Effector CD8-positive, alpha-beta T cell (primary cell): Measurements from ENCODE around the gene CTNNBL1.

ENCODE experiments used
- DNase-seq: peaks from one replicate; lab custom pipeline; 2025; lab: John Stamatoyannopoulos, UW

Gene CTNNBL1

DNA sequence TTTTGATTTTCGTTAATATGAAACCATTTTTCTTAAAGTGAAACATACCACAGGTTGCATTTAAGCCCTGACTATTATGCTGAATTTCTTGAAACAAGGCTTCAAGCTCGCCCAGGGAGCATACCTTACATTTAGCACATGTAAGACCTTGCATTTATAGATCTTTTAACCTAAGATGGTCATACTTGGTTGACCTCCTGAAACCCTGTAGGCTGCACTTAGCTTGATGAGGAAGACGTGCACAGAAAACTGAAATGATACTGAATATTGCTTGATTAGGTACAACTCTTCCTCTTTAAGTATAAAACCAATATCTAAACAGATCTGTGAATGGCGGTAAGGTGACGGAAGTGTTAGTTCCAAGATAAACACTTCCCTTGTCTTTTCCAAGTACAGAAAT lies 82.2 kb downstream of the CTNNBL1 start:
- DNase-seq = no peak

DNA sequence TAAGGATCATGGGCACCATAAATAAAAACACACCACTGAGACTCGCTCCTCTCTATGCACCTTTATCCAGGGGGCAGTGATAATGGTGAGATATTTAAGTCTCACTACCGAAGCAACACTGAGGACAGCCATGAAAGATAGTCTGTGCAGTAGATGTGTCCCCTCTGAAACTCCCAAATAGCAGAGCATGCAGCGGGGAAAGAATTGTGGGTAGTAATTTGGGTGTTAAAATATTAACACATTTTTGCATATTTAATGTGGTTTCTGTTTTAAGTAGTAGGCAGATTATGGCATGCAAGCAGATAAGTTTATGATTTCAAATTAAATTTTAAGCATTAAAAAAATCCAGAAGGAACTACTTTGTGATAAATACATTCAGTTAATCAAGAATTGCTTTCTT lies 82.7 kb downstream of the CTNNBL1 start:
- no peak for DNase-seq

DNA sequence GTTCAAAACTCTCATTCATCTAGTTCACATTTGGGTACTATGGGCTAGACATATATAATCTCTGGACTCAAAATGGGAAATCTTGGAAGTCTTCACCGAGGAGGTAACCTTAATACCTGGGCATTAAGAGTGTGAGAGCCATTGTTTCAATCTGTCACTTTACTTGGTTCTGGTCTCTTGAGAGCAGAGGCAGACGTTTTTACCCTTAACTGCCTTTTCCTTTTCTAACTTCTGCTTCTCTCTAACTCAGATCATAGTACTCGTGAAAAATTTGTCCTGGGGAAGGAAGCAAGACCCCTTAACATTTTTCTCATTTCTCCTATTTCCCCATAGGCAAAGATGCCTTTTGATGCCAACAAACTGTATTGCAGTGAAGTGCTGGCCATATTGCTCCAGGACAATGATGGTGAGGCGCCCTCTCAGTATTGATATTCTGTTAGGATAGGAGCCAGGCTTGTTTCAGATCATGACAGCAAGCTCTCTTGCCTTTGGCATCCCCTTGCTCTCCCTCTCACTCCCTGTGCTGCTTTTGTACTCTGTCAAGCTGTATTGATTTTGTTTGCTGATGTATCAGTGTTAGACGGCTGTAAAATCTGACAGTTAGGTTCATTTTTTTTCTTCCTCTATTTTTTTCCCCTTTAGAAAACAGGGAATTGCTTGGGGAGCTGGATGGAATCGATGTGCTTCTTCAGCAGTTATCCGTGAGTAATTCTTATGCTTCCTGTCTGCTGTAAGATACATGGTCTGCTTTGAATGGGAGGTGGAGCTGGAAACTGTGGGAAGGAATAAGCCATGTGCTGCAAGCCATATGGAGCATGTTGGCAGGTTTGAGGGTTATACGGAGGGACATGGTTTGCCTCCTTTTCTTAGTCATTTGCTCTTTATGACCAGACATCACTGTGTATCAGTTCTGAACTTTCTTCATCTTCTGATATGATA lies 83.5 kb downstream of the CTNNBL1 start:
- DNase-seq = no peak

DNA sequence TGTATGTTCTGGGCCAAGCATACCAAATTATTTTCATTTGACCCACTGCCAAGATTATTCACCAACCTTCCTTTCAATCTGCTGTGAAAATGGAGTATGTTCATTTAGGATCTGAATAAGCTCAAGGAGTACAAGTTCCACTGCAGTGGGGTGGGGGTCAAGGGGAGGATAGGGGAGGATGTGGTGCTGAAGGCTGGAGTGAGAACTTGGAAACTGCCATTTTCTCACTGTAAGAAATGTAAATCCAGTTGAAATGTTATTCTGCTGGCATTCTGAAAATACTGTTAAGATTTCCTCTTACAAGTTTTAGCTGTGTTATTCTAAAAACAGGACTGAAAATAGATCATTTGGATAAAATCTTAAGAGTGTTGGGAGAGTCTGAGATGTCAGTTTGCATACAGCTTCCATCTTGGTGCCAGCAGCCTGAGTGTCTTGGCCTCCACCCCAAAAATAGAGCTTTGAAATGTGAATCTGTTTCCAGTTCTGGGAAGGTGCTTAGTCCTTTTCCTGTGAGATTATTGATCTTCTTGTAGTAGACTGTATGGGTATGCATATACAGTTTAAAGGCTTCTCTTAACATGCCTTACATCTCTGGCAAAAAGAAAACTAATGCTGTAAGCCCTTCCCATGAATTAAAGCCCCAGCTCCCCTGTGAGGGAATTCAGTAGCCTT lies 84.3 kb downstream of the CTNNBL1 start:
- DNase-seq = no peak

DNA sequence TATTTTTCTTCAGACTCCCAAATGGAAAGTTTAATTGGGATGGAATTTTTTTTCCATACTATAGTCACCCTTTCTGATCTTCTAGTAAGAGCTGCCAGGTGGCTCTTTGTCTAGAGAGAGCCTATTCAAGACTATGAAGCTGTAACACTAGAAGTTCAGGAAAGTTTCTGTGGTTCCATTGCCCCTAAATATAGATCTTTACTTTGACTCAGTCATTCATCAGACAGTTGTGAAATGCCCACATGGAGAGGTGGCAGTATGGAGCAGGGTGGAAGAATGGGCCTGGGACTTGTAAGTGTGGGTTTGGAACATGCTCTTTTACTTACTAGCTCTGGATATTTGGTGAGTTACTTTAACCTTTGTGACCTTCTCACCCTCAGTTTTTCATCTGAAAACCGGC lies 87.8 kb downstream of the CTNNBL1 start:
- no peak for DNase-seq

DNA sequence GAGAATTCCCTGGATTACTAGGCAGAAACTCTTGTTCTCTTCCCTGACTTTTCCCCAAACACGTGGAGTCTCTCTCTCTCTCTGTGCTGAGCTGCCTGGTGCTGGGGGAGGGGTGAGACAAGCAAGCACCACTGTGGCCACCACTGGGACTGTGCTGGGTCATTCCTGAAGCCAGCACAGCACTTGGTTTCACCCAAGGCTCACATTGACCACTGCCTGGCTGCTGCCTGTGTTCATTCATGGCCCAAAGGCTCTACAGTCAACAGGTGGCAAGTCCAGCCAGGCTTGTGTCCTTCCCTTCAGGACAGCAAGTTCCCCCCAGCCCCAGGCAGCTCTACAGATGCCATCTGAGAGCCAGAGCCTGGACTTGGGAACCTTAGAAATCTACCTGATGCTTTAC lies 92.2 kb downstream of the CTNNBL1 start:
- no peak for DNase-seq

DNA sequence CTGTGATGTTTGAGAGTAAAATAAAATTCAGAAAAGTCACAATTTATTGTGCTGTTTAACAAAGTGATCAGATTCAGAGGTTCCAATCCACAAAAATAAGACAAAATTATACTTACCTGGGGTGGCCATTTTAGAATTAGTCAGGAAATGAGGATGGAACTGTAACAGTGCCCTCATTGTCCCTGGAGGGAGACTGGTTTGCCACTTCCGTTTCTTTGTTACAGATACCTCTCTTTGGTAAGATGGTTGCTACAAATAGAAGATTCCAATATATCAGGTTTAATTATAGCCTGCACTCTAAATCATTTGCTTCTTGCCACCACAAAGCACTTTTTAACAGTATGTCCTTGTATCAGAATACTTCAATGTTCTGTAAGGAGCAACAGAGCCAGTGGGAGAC lies 95.6 kb downstream of the CTNNBL1 start:
- no peak for DNase-seq

DNA sequence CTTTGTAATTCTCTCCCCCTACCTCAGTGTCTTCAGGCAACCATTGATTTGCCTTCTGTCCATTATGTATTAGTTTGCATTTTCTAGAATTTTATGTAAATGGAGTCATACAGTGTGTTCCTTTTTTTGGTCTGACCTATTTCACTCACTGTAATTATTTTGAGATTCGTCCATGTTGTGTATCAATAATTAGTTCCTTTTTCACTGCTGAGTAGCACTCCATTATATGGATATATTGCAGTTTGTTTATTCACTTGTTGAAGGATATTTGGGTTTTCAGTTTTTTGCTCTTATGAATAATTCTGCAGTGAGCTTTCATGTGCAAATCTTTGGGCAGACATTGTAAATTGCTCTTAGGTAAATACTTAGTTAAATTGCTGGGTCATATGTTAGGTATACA lies 97.1 kb downstream of the CTNNBL1 start:
- no peak for DNase-seq

DNA sequence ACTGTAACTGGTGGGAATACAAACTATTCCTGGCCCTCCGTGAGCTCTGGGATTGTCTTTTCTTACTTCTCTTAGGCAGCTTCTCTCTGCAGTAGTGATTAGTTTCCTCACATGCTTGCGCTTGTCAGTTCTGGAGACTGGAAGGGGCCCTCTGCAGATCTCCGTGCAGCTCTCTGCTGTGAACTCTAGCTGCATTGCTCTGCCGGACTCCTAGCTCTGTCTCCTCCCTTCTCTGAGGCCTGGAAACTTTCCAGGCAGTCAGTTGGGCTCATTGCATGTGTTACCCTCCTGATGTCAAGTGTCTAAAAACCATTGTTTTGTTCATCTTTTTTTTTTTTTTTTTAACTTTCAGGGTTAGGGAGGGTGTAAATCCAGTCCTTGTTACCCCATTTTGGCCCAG lies 102.3 kb downstream of the CTNNBL1 start:
- DNase-seq = no peak

DNA sequence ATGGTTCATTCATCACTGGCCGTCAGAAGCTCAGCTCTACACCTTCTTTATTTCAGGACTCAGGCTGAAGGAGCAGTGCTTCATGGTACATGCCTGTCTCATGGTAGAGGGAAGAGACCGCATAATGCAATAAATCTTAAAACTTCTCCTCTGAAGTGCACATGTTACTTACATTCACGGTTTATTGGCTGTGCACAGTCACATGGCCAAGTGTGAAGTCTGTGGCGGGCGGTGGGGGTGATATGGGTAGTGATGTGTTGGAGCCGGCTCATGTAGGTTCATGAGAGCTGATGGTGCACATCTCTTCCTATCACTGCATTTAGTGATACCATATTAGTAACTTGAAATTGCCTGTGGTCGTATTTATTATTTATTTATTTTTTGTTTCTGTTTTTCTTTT lies 102.9 kb downstream of the CTNNBL1 start:
- DNase-seq = no peak

DNA sequence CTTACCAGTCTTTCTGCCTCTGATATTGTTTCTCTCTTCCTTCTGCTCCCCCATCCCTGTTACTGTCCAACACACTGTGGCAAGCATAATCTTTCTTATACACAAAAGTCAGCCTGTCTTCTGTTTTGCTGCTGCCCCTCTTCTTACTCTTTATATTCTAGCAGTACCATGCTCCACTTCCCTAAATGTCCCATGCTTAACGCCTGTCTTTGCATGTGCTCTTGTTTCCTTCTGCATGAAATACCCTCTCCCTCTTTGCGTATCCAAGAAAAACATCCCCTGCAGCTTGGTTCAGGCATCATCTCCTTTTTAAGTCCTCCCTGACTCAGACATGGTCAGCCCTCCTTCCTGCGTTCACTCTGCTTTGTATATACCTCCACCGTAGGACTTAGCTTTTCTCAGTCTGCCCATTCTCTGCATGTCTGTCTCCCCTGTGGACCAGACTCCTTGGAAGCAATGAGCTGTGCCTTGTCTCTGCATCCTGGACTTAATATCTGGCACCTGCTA lies 103.9 kb downstream of the CTNNBL1 start:
- DNase-seq = no peak

DNA sequence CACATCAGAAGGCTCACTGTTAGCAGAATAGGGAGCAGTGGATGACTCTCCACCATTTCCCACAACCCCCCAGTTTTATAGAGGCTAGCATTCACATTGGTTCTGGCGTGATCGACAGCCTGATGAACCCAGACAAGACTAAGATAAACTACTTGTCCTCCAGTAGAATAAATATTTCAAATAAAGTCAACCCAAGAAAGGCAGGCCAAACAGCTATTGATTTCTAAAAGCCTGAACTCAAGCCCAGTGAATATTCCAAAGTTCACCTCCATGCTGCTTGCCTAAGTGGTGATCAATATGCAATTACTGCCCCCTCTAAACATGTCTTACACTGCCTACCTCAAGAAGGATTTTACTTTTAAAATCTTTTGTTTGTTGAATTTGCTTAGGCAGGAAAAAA lies 104.5 kb downstream of the CTNNBL1 start:
- DNase-seq = no peak

DNA sequence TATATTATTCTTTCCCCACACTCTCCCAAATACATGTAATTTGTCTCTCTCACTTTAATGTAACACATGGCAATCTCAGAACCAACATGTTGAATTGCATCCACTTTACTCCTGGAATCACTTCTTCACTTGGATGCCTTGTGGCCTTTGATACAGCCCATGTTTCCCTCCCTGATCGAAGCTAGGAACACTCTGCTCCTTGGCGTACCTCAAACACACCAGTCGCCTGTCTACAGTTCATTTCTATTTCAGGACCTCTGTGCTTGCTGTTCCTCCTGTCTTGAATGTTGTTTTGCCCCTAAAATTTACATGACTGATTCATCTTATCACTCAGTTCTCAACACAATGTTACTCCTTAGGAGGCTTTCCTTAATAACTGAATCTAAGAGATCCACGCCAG lies 106.8 kb downstream of the CTNNBL1 start:
- DNase-seq = no peak

DNA sequence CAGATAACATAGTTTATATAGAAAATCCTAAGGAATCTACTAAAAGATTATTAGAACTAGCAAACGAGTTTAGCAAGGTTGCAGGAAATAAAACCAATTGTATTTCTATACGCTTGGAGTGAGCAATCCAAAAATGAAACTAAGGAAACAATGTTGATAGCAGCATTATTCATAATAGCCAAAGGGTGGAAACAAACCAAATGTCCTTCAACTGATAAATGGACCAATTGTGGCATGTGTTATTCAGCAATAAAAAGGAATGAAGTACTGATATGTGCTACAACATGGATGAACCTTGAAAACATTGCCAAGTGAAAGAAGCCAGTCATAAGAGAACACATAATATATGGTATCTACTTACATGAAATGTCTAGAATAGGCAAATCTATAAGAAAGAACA lies 108.1 kb downstream of the CTNNBL1 start:
- DNase-seq = no peak

DNA sequence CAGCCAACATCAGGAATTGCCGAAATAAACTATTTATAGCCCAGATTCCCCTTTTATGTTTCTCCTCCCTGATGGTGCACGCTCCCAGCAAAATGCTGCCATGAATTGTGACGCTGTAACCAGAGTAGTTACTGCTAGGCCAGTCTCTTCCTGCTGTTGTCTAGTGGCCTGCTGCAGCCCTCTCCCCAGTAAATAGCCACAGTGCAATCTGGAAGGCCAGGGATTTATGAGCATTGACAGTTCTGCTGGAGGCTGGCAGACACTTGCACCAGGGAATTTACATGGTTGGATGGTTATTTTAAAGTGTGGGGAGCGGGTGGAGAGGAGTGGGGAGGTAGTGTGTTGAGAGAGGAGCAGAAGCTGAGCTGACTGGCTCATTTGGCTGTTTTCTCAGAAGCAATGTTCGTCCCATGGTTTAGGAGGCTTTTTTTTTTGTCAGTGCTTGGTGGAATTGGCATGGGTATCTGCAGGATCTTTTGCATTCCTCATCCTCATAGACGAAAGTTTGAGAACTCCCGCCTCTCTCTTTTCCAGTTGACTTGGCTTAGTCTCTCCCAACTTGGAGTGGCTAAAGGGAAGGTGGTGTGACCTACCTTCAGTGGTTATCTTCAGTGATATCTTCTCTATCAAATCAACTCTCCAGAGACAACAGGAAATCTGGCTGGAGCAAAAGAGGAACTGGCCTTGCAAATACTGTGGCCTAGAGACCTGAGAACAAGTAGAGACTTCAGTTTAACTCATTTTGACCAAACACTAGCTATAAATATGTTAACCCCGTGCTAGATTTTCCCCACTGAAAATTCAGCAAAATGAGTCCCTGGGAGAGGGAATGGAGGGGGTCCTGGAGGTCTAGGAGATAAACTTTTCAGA lies 109.8 kb downstream of the CTNNBL1 start:
- DNase-seq = no peak

DNA sequence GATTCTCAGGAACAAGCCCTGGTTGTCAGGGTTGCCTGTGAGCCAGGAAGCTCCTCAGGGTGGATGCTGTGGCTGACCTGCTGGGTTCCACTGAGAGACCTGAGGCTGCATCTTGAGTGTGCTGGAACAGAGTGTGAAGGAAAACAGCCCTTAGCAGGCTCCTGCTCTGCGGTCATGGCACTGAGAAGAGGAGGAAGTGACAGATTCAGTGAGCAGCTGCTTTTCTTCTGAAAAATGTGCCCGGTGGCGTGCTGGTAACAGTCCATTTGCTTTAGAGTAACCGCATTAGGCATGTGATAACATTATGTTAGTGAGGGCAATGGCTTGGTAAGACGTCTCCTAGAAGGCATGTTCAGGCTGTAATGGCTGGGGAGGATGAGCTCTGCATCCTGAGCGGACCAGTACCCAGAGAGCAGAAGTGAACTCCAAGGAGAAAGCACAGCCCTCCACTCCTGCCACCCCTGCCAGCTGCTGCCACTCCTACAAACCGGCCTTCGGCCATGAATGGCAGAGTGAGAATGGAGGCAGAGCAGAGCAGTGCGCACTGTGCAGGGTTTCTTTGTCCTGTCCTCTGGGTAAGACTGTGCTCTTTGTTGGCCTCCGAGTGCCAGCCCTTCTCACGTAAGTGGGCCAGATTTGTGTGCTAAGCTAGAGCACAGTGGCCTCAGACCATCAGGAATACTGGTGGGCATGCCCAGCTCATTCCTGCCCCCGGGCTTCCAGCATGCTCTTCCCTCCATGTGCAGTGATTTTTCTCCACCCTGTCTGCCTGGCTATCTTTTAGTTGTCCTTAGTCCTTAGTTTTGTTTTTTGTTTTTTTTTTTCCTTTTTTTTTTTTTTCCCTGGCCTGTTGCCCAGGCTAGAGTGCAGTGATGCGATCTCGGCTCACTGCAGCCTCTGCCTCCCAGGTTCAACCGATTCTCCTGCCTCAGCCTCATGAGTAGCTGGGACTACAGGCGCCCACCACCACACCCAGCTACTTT lies 111.0 kb downstream of the CTNNBL1 start:
- no peak for DNase-seq

DNA sequence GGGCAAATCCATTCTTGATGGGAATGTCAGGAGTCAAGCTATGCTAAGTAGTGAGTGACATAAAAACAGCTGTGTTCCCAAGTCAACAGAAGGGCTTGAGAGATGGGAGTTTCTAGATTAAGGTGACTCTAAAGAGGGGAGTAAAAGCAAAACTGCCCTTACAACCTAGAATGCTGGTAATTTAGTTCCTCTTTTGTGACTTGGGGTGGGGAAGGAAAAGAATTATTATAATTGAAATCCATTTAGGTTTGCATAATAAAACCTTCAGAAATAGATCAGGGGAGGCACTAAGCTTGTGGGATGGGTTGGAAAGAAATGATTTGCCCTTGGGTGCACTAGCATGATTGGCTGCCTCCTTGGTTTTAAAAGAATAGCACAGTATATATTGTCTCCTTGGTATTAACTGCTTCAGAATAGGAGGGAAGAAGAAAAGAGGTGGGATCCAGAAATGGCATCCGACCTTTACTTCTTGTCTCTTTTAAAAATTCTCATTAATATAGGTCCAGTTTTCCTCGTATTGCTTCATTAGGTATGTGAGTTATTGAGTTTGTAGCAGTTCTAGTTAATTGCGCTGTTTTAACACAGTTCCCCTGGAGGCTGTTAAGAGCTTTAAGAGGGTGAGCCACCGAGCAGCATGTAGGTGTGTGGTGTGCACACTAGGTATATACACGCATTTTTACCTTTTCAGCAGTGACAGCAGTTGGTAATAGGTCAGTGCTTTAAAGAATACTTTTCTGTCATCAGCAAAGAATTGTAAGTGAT lies 113.8 kb downstream of the CTNNBL1 start:
- no peak for DNase-seq

DNA sequence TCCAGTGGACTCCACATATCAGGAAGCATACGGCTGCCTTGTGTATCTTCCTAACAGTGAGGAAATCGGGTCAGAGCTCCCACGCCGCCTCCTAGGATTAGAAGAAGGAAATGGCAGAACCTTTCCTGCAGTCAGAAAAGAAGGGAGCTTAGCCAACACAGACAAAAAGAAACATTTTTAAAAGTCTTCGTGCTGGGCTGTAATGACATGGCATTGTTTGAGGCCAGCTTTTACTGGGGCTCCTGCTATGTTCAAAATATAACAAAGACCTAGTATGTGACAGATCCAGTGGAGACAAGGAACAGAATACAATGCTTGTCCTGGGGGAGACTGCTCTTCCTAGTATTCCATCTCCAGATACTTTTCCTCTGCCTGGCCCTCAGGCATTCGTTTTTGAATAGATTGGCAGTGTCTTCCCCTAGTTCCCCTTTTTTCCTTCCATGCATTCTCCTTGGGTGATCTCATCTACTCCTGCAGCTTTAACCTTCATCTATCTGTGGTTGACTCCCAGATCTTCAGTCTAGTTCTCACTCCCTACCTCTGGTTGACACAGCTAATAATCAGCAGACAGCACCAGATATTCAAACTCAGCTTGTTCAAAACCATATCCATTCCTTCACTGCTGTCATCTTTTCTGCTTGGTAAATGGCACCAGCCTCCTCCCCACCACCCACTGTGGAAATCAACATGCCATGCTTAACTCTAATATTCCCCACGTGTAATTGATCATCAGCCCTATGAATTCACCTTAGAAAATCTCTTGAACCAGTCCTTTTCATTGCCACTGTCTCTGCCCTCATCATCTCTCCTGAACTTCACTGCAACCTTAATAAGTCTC lies 114.6 kb downstream of the CTNNBL1 start:
- no peak for DNase-seq

DNA sequence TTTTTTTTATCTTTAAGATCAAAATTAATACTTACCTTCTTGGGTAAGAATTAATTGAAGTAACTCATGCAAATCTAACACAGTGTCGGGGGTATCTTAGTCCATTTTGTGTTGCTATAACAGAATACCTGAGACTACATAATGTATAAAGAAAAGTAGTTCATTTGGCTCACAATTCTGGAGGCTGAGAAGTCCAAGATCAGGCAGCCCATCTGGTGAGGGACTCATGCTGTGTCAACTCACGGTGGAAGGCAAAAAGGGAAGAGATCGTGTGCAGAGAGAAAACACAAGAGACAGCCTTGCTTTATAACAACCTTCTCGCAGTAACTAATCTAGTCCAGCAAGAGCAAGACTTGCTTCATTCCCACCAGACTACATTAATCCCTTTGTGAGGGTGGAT lies 116.2 kb downstream of the CTNNBL1 start:
- DNase-seq = no peak
